Right lobe of liver (tissue), 6 donors: ENCODE data around the gene OCIAD2. TPM values are rescaled to one million over a fixed set of nuclear protein-coding genes. Genes with fewer than 3 reads are reported as not detected.
"Not testable (repeated sequence)": the region's sequence is repeated elsewhere in the genome, so short reads cannot be mapped to it uniquely, and the experiment has no call there.

ENCODE experiments used
- ATAC-seq, 4 donors: fragments of 200-7000 bp; cut with Tn5 transposase; one replicate each; pipeline ENCODE4 v1.9.1; 2020; ENCODE audit warnings: mild to moderate bottlenecking in 4 of 4, moderate library complexity in 4 of 4
- DNase-seq, 3 donors: peaks; one replicate each; pipeline ENCODE4 v3.0.0-alpha.2; 2020
- H3K27ac ChIP-seq, 3 donors: fragments of 200-600 bp; one replicate each; pipeline ENCODE4 v1.8.0; 2022
- H3K27me3 ChIP-seq, 2 donors: fragments of 200-600 bp; one replicate each; pipeline ENCODE4 v1.8.0; 2022
- H3K36me3 ChIP-seq, 4 donors: fragments of 200-600 bp; sonication (generic) in 1 of 4; one replicate each; pipeline versions ENCODE4 v1.5.1 to v1.8.0; 2017 to 2022; ENCODE audit warnings: control low read depth in 1 of 4
- H3K4me1 ChIP-seq, 4 donors: fragments of 200-600 bp; sonication (generic) in 1 of 4; one replicate each; pipeline versions ENCODE4 v1.5.1 to v1.8.0; 2017 to 2022; ENCODE audit warnings: control low read depth in 1 of 4
- H3K4me3 ChIP-seq, 3 donors: fragments of 200-600 bp; one replicate each; pipeline ENCODE4 v1.8.0; 2022
- H3K9me3 ChIP-seq, 4 donors: fragments of 200-600 bp; sonication (generic) in 1 of 4; one replicate each; pipeline versions ENCODE4 v1.5.1 to v1.8.0; 2017 to 2022; ENCODE audit warnings: control low read depth in 1 of 4
- POLR2A ChIP-seq: fragments of 450-650 bp; IDR thresholded peaks from one replicate; pipeline ENCODE4 v1.6.1; 2017; ENCODE audit warnings: antibody characterized with exemption, mild to moderate bottlenecking
- WGBS: methylation state at CpG from one replicate; pipeline ENCODE4 v1.1.6; 2018; ENCODE audit warnings: low coverage, low lambda C conversion rate; ENCODE audit not compliant: insufficient coverage; ENCODE audit errors: missing lambda C conversion rate; 5-methylcytosine and 5-hydroxymethylcytosine counted together
- intact Hi-C, 2 donors: fragments of 100-400 bp; cut with DNase I; formaldehyde crosslinking; loops; one replicate each; pipeline versions ENCODE4 v1.11.2 to v1.14.1; 2022
- total RNA-seq, 6 experiments: library from RNA; depleted of rRNA in 2 of 6; stranded (reverse); fragments of >200 nt in 2 of 6; fragmentation: NEBNext Ultra II Directional in 3 of 6; extraction: Animal tissue kit (Norgen Biotek cat#: 25700) in 3 of 6; gene quantifications; one replicate each; pipeline versions ENCODE4 v1.1.0 to v1.2.4, GENCODE V29; 2016 to 2023
- TF ChIP-seq, protein P1 (sequence below), 4 donors: fragments of 200-600 bp in 3 of 4; fragments of 450-650 bp in 1 of 4; IDR thresholded peaks; one replicate each; pipeline versions ENCODE4 v1.5.1 to v1.8.0; 2016 to 2022; ENCODE audit warnings: antibody characterized with exemption in 4 of 4, mild to moderate bottlenecking in 2 of 4
- donor health status: DM: no; HTN: yes; CAD: no.
- donor health status: DM: no; HTN: no; CAD: no.
- donor health status: DM: no; HTN: no; CAD: no.
- donor health status: DM: no; HTN: yes; CAD: no.
- donor health status: DM: no; HTN: yes; CAD: no.

Gene OCIAD2
- total RNA-seq, 6 experiments from 2014 or later: 29.6 to 107 (median 68.3) TPM

GRCh38 chr4:48896845-48897244 lies 9.7 kb downstream of the OCIAD2 start:
- H3K27me3 ChIP-seq: no peaks in the 10 kb centered on the region
- ATAC-seq (no peak), DNase-seq (no peak)
- intact Hi-C loops: no loop called here
- TF ChIP-seq POLR2A: no peak
- TF ChIP-seq, protein P1, sequence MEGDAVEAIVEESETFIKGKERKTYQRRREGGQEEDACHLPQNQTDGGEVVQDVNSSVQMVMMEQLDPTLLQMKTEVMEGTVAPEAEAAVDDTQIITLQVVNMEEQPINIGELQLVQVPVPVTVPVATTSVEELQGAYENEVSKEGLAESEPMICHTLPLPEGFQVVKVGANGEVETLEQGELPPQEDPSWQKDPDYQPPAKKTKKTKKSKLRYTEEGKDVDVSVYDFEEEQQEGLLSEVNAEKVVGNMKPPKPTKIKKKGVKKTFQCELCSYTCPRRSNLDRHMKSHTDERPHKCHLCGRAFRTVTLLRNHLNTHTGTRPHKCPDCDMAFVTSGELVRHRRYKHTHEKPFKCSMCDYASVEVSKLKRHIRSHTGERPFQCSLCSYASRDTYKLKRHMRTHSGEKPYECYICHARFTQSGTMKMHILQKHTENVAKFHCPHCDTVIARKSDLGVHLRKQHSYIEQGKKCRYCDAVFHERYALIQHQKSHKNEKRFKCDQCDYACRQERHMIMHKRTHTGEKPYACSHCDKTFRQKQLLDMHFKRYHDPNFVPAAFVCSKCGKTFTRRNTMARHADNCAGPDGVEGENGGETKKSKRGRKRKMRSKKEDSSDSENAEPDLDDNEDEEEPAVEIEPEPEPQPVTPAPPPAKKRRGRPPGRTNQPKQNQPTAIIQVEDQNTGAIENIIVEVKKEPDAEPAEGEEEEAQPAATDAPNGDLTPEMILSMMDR (IDR thresholded peaks at IDR 0.05): no peak
- no peak overlapping the region for H3K27ac ChIP-seq
- H3K4me3 ChIP-seq: no peak overlapping the region
- H3K9me3 ChIP-seq: no peaks in the 10 kb centered on the region
- no peaks in the 10 kb centered on the region for H3K4me1 ChIP-seq
- WGBS: 77% methylated on average over 3 of the region's 3 CpGs
- H3K36me3 ChIP-seq: peaks cover 0 to 64% (median 5%) of the 10 kb centered on the region in 4 donors

DNA sequence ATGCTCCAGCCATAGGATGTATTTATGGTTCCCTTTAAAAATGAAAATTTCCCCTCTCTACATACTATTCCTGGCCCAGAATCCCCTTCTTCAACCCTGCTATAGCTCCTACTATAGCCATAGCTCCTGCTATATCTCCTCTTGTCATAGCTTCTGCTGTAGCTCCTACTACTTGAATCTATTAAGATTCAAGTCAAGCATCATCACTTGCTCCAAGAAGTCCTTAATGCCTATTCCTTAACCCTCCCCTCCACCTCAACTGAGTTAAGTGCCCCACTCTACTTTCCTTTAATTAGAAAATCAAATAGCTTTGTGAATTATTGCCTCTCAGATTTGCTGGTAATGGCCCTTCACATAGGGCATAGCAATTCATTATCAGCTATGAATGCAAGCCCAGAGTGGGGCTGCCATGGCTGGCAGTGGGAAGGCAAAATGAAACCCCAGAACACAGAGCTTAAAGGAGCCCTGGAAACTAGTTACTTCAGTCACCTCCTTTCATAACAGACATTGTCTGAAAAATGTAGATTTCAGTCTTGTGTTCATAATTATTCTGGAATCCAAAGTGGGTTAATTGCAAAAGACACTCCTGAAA lies 15.4 kb downstream of the OCIAD2 start:
- no peaks in the 10 kb centered on the region for H3K9me3 ChIP-seq
- H3K27me3 ChIP-seq: no peaks in the 10 kb centered on the region
- ATAC-seq: no peak
- no peak for DNase-seq
- intact Hi-C loops: no loop called here
- TF ChIP-seq, protein P1 (IDR thresholded peaks at IDR 0.05): no peak
- no peak for TF ChIP-seq POLR2A
- no peak overlapping the region for H3K4me3 ChIP-seq
- H3K27ac ChIP-seq: no peak overlapping the region
- H3K36me3 ChIP-seq: peaks cover 0 to 40% (median 4%) of the 10 kb centered on the region in 4 donors
- no peaks in the 10 kb centered on the region for H3K4me1 ChIP-seq

GRCh38 chr4:48889750-48890149 lies 16.8 kb downstream of the OCIAD2 start:
- DNase-seq, H3K27ac ChIP-seq, ATAC-seq, H3K9me3 ChIP-seq, H3K4me1 ChIP-seq, H3K27me3 ChIP-seq, intact Hi-C loops, H3K4me3 ChIP-seq: not testable (repeated sequence)
- peaks cover 0 to 31% (median 4%) of the 10 kb centered on the region in 4 donors for H3K36me3 ChIP-seq
- WGBS: 100% methylated on average over 3 of the region's 3 CpGs

DNA sequence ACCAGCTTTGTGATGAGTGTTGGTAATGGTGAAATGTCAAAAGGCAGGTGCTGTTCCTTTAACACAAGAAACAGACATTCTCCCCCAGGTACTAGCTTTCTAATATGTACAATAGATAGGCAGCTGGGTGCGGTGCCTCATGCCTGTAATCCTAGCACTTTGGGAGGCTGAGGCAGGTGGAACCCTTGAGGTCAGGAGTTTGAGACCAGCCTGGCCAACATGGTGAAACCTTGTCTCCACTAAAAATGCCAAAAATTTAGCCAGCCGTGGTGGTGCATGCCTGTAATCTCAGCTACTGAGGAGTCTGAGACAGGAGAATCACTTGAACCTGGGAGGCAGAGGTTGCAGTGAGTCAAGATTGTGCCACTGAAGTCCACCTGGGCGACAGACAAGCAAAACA lies 24.9 kb downstream of the OCIAD2 start:
- intact Hi-C loops, H3K27ac ChIP-seq, H3K27me3 ChIP-seq, H3K4me1 ChIP-seq, H3K36me3 ChIP-seq, H3K9me3 ChIP-seq, ATAC-seq, H3K4me3 ChIP-seq, DNase-seq: not testable (repeated sequence)
- 62% methylated on average over 3 of the region's 3 CpGs for WGBS

- intact Hi-C loops: no loop called here
- no peaks in the 10 kb centered on the region for H3K27me3 ChIP-seq
- DNase-seq: no peak
- no peaks in the 10 kb centered on the region for H3K36me3 ChIP-seq
- ATAC-seq: no peak
- H3K9me3 ChIP-seq: no peaks in the 10 kb centered on the region
- H3K27ac ChIP-seq: no peak overlapping the region
- no peaks in the 10 kb centered on the region for H3K4me1 ChIP-seq
- H3K4me3 ChIP-seq: no peak overlapping the region
- TF ChIP-seq, protein P1 (IDR thresholded peaks at IDR 0.05): no peak
- no peak for TF ChIP-seq POLR2A
- 66% methylated on average over 6 of the region's 9 CpGs for WGBS
Observed at GRCh38 chr4:48879561-48880442, 26.8 kb downstream of the OCIAD2 start.
